ENCODE results near the gene GPC4. TPM values are rescaled to one million over a fixed set of nuclear protein-coding genes. Genes with fewer than 3 reads are reported as not detected.

GPC4 gene
- polyA plus RNA-seq, 2 donors = 1.6 to 4.0 TPM

DNA sequence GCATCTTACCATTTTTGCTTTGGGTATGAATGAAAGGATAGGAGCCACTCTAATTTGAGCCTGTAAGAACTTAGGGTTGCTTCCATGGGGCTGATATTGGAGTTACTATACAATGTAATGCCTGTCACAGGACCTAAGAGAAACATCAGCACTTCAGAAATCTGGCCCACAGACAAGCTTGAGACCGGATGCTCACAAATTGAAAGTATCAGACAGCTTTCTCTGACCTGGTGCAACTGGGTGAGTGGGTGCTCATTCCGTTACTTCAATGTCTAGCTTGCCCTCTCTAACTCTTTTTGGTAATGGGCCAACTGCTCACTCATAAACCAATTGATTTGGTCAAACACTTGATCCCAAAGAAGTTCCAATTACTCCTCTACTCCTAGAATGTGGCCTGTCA is 62.1 kb downstream of the GPC4 start:
- 79 to 97% methylated on average over 2 of the region's 2 CpGs for WGBS, 2 donors
- no peaks in the 10 kb centered on the region for H3K36me3 ChIP-seq (ENCODE audit: control insufficient read depth in 2 of 2, insufficient read depth in 2 of 2, low read length in 1 of 2)
- H3K27ac ChIP-seq (ENCODE audit: low read depth in 2 of 2, low read length in 1 of 2) = no peak overlapping the region
- H3K9me3 ChIP-seq (ENCODE audit: control insufficient read depth in 2 of 2, insufficient read depth in 1 of 2, low read depth in 1 of 2, low read length in 1 of 2) = no peaks in the 10 kb centered on the region
- no peak overlapping the region for H3K4me3 ChIP-seq (ENCODE audit: low read depth in 1 of 2, low read length in 2 of 2)
- H3K27me3 ChIP-seq (ENCODE audit: control insufficient read depth in 1 of 2, insufficient read depth in 2 of 2, low read length in 2 of 2) = no peaks in the 10 kb centered on the region
- H3K4me1 ChIP-seq (ENCODE audit: control insufficient read depth in 2 of 2, insufficient read depth in 2 of 2, low read length in 1 of 2) = no peaks in the 10 kb centered on the region

DNA sequence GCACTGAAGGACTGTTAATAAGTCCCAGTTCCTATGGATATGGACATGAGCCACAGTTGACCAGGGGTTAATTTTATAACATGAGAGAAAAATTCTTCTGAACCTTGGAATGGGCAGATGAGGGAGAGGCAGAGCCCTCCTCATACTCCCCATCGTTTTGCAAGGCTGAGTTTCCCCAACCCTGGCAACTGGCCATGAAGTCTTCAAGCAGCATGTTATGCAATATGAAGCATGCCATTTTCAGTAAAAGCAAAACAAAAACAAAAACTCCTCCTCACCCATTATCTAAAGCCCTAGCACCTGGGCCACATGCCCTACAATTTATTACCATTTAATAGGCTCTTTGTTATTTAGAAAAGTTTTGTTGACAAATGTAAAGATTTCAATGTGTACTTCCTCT is 64.5 kb downstream of the GPC4 start:
- Histone ChIP-seq H3K27ac (ENCODE audit: low read depth in 2 of 2, low read length in 1 of 2) (no peak overlapping the region), H3K36me3 (ENCODE audit: control insufficient read depth in 2 of 2, insufficient read depth in 2 of 2, low read length in 1 of 2) (no peaks in the 10 kb centered on the region), H3K4me3 (ENCODE audit: low read depth in 1 of 2, low read length in 2 of 2) (no peak overlapping the region), H3K9me3 (ENCODE audit: control insufficient read depth in 2 of 2, insufficient read depth in 1 of 2, low read depth in 1 of 2, low read length in 1 of 2) (no peaks in the 10 kb centered on the region), H3K4me1 (ENCODE audit: control insufficient read depth in 2 of 2, insufficient read depth in 2 of 2, low read length in 1 of 2) (no peaks in the 10 kb centered on the region), H3K27me3 (ENCODE audit: control insufficient read depth in 1 of 2, insufficient read depth in 2 of 2, low read length in 2 of 2) (no peaks in the 10 kb centered on the region)
- WGBS, 2 donors = 10 to 14% methylated on average over 1 of the region's 1 CpG

DNA sequence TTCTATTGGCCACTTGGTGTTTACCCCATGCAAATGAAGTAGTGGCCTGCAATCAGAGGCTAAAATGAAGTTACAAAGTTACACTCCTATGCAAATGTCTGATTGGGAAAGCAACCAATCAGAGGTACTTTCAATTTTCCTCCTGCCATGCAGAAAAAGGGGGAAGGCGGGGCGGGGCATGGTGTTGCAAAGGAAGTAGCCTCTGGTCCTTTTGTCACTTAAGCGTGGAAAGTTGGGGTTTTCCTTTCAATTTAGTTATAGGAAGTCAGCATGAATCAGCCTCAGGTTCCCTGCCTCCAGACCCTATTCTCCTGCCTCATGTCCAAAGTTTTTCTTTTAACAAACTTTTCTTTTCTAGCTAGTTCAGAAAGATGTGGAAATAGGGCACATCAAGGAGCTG is 69.3 kb downstream of the GPC4 start:
- no peak overlapping the region for H3K27ac ChIP-seq (ENCODE audit: low read depth in 2 of 2, low read length in 1 of 2)
- no peak overlapping the region for H3K4me3 ChIP-seq (ENCODE audit: low read depth in 1 of 2, low read length in 2 of 2)
- H3K27me3 ChIP-seq (ENCODE audit: control insufficient read depth in 1 of 2, insufficient read depth in 2 of 2, low read length in 2 of 2) = no peaks in the 10 kb centered on the region
- no peaks in the 10 kb centered on the region for H3K9me3 ChIP-seq (ENCODE audit: control insufficient read depth in 2 of 2, insufficient read depth in 1 of 2, low read depth in 1 of 2, low read length in 1 of 2)
- no peaks in the 10 kb centered on the region for H3K36me3 ChIP-seq (ENCODE audit: control insufficient read depth in 2 of 2, insufficient read depth in 2 of 2, low read length in 1 of 2)
- 80 to 83% methylated on average over 3 of the region's 3 CpGs for WGBS, 2 donors
- H3K4me1 ChIP-seq (ENCODE audit: control insufficient read depth in 2 of 2, insufficient read depth in 2 of 2, low read length in 1 of 2) = no peaks in the 10 kb centered on the region

DNA sequence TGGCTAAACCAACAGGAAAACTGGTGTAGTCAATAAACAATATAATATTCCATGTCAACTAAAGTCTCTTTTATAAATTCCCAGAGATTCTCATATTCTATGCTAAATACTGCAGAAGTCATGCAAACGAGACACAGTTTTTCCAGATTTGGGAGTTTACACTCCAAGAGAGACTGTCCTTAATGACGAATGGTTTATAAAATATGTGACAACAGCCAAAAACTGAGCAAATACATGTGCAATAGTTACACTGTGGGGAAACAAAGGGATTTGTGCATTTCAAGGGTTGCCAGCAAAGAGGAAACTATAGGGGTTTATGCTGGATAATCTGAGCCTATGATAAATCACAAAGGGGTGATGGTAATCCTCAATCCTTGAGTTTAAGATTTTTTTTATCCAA is 75.7 kb downstream of the GPC4 start:
- H3K27me3 ChIP-seq (ENCODE audit: control insufficient read depth in 1 of 2, insufficient read depth in 2 of 2, low read length in 2 of 2) = no peaks in the 10 kb centered on the region
- H3K4me1 ChIP-seq (ENCODE audit: control insufficient read depth in 2 of 2, insufficient read depth in 2 of 2, low read length in 1 of 2) = no peaks in the 10 kb centered on the region
- no peak overlapping the region for H3K27ac ChIP-seq (ENCODE audit: low read depth in 2 of 2, low read length in 1 of 2)
- WGBS, 2 donors = 50 to 55% methylated on average over 2 of the region's 2 CpGs
- H3K9me3 ChIP-seq (ENCODE audit: control insufficient read depth in 2 of 2, insufficient read depth in 1 of 2, low read depth in 1 of 2, low read length in 1 of 2) = no peaks in the 10 kb centered on the region
- H3K4me3 ChIP-seq (ENCODE audit: low read depth in 1 of 2, low read length in 2 of 2) = no peak overlapping the region
- H3K36me3 ChIP-seq (ENCODE audit: control insufficient read depth in 2 of 2, insufficient read depth in 2 of 2, low read length in 1 of 2) = no peaks in the 10 kb centered on the region

DNA sequence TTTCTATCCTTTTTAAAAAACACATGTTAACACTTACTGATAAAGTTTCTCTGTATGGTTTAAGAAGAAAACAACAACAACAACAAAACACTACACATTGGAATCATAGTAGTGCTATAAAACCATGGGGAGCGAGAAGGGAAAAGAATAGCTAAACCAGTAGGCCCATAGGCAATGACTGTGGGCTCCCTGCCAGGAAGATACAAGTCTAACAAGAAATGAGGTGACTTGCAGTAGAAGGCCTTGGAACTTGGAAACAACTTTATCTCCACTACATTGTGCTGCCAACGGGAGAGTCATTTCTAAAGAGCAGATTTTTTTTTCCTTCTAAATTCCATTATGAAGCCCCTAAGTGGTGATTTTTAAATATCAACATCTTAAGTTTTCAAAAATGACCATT is 78.0 kb downstream of the GPC4 start:
- H3K4me1 ChIP-seq (ENCODE audit: control insufficient read depth in 2 of 2, insufficient read depth in 2 of 2, low read length in 1 of 2) = no peaks in the 10 kb centered on the region
- H3K36me3 ChIP-seq (ENCODE audit: control insufficient read depth in 2 of 2, insufficient read depth in 2 of 2, low read length in 1 of 2) = no peaks in the 10 kb centered on the region
- H3K27ac ChIP-seq (ENCODE audit: low read depth in 2 of 2, low read length in 1 of 2) = no peak overlapping the region
- no peak overlapping the region for H3K4me3 ChIP-seq (ENCODE audit: low read depth in 1 of 2, low read length in 2 of 2)
- WGBS, 2 donors = 37 to 44% methylated on average over 2 of the region's 2 CpGs
- H3K9me3 ChIP-seq (ENCODE audit: control insufficient read depth in 2 of 2, insufficient read depth in 1 of 2, low read depth in 1 of 2, low read length in 1 of 2) = no peaks in the 10 kb centered on the region
- H3K27me3 ChIP-seq (ENCODE audit: control insufficient read depth in 1 of 2, insufficient read depth in 2 of 2, low read length in 2 of 2) = no peaks in the 10 kb centered on the region

DNA sequence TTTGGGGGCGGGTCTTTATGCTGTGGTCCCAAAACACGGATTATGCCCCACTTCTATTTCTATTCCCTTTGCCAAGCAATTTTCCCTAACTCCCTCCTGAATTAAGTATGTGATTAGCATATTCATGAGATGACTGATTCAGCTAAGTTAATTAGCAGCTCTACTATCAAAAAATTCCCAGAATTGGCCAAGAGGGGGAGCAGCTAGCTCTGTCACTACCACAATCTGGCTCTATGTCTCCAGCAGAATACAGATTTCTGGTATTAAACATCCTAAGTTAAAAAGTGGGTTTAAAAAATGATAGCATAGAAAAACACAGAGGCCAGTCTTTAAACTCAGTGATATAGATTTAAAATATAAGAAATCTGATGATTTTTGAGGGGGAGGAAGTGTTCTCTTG is 80.3 kb downstream of the GPC4 start:
- 38 to 55% methylated on average over 2 of the region's 2 CpGs for WGBS, 2 donors
- Histone ChIP-seq H3K36me3 (ENCODE audit: control insufficient read depth in 2 of 2, insufficient read depth in 2 of 2, low read length in 1 of 2) (no peaks in the 10 kb centered on the region), H3K27ac (ENCODE audit: low read depth in 2 of 2, low read length in 1 of 2) (no peak overlapping the region), H3K27me3 (ENCODE audit: control insufficient read depth in 1 of 2, insufficient read depth in 2 of 2, low read length in 2 of 2) (no peaks in the 10 kb centered on the region), H3K4me1 (ENCODE audit: control insufficient read depth in 2 of 2, insufficient read depth in 2 of 2, low read length in 1 of 2) (no peaks in the 10 kb centered on the region), H3K9me3 (ENCODE audit: control insufficient read depth in 2 of 2, insufficient read depth in 1 of 2, low read depth in 1 of 2, low read length in 1 of 2) (no peaks in the 10 kb centered on the region), H3K4me3 (ENCODE audit: low read depth in 1 of 2, low read length in 2 of 2) (no peak overlapping the region)

DNA sequence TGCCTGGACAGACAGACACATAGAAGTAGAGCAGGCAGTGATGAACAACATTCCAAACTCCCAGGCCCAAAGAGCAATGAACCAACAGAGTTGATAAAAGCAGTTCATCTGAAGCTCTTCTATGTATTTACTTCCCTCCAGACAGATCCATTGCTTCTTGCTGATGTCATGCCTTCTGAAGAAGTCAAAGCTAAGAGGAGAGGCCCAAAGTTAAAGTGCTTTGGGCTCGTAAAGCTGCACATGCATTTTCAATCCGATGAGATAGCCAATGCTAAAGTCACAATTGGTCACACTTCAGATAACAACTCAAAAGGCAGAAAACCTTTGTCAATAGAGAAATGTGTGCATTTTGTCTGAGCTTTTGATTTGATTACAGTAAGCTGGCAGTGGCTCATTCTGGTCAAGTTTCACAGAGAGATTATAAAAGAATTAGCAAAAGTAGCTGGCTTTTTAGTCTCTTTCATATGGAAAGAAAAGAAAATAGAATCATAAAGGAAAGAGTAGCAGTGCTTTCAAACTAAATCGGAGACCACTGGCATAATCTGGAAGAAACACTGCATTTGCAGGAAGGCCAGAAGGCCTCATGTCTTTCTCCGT is 82.0 kb downstream of the GPC4 start:
- Histone ChIP-seq H3K27ac (ENCODE audit: low read depth in 2 of 2, low read length in 1 of 2) (no peak overlapping the region), H3K9me3 (ENCODE audit: control insufficient read depth in 2 of 2, insufficient read depth in 1 of 2, low read depth in 1 of 2, low read length in 1 of 2) (no peaks in the 10 kb centered on the region), H3K36me3 (ENCODE audit: control insufficient read depth in 2 of 2, insufficient read depth in 2 of 2, low read length in 1 of 2) (no peaks in the 10 kb centered on the region), H3K4me3 (ENCODE audit: low read depth in 1 of 2, low read length in 2 of 2) (no peak overlapping the region), H3K4me1 (ENCODE audit: control insufficient read depth in 2 of 2, insufficient read depth in 2 of 2, low read length in 1 of 2) (no peaks in the 10 kb centered on the region), H3K27me3 (ENCODE audit: control insufficient read depth in 1 of 2, insufficient read depth in 2 of 2, low read length in 2 of 2) (no peaks in the 10 kb centered on the region)
- WGBS, 2 donors = 72 to 76% methylated on average over 4 of the region's 4 CpGs

DNA sequence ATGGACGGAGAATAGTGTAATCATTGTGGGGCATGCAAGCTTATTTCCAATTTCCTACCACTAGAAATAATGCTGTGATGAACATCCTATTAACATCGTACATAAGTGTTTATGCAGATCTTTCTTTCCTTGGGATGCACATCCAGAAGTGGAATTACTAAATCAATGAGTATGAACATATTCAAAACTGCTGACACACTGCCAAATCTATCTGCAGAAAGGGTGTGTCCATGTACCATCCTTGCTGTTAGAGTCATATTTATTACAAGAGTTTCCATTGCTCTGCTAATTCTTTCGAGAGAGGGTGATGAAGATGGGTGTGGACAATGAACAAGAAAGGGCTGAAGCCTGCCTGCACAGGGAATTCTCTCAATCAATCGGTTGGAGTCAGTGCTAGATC is 82.6 kb downstream of the GPC4 start:
- Histone ChIP-seq H3K9me3 (ENCODE audit: control insufficient read depth in 2 of 2, insufficient read depth in 1 of 2, low read depth in 1 of 2, low read length in 1 of 2) (no peaks in the 10 kb centered on the region), H3K27me3 (ENCODE audit: control insufficient read depth in 1 of 2, insufficient read depth in 2 of 2, low read length in 2 of 2) (no peaks in the 10 kb centered on the region), H3K4me3 (ENCODE audit: low read depth in 1 of 2, low read length in 2 of 2) (no peak overlapping the region), H3K36me3 (ENCODE audit: control insufficient read depth in 2 of 2, insufficient read depth in 2 of 2, low read length in 1 of 2) (no peaks in the 10 kb centered on the region), H3K4me1 (ENCODE audit: control insufficient read depth in 2 of 2, insufficient read depth in 2 of 2, low read length in 1 of 2) (no peaks in the 10 kb centered on the region), H3K27ac (ENCODE audit: low read depth in 2 of 2, low read length in 1 of 2) (no peak overlapping the region)
- WGBS, 2 donors = 70 to 72% methylated on average over 4 of the region's 4 CpGs

DNA sequence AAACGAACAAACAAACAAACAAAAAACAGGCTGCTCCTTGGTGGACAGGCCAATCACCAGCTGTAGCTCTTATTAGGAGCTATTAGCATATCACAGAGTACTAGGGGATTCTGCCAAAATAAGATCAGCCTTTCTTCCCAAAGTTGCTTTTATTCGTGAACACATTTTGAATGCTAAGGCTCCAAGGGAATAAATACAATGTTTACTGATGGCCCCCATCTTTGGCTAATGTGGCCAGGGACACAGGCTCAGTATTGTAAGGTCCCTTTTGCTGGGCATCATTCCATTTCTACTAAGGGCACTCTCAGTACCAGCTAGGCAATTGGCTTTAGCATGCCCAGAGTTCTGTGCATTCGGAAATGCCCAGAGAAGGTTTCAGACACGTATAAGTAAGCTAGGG is 84.3 kb downstream of the GPC4 start:
- WGBS, 2 donors = 82 to 87% methylated on average over 3 to 4 of the region's 4 CpGs
- Histone ChIP-seq H3K9me3 (ENCODE audit: control insufficient read depth in 2 of 2, insufficient read depth in 1 of 2, low read depth in 1 of 2, low read length in 1 of 2) (no peaks in the 10 kb centered on the region), H3K27ac (ENCODE audit: low read depth in 2 of 2, low read length in 1 of 2) (no peak overlapping the region), H3K4me3 (ENCODE audit: low read depth in 1 of 2, low read length in 2 of 2) (no peak overlapping the region), H3K27me3 (ENCODE audit: control insufficient read depth in 1 of 2, insufficient read depth in 2 of 2, low read length in 2 of 2) (peaks cover 0 to 3% of the 10 kb centered on the region in 2 donors), H3K36me3 (ENCODE audit: control insufficient read depth in 2 of 2, insufficient read depth in 2 of 2, low read length in 1 of 2) (no peaks in the 10 kb centered on the region), H3K4me1 (ENCODE audit: control insufficient read depth in 2 of 2, insufficient read depth in 2 of 2, low read length in 1 of 2) (no peaks in the 10 kb centered on the region)

DNA sequence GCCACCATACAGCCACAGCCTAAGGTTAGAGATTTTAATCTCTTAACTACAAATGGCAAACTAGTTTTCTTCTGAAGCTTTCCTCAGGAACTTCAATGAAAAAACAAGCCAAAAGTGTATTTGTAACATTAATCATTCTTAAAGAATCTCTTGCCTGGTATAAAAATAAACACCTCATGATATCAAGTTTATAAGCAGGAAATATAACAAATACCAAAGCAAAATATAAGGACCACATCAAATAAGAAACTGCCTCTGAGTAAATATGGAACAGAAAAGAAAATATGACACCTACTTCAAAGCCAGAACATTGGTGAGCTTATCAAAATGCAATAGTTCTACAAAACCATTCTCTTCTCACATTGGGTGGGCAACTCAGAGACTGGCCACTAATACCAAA is 89.9 kb downstream of the GPC4 start:
- Histone ChIP-seq H3K9me3 (ENCODE audit: control insufficient read depth in 2 of 2, insufficient read depth in 1 of 2, low read depth in 1 of 2, low read length in 1 of 2) (no peaks in the 10 kb centered on the region), H3K27me3 (ENCODE audit: control insufficient read depth in 1 of 2, insufficient read depth in 2 of 2, low read length in 2 of 2) (peaks cover 0 to 3% of the 10 kb centered on the region in 2 donors), H3K4me3 (ENCODE audit: low read depth in 1 of 2, low read length in 2 of 2) (no peak overlapping the region), H3K36me3 (ENCODE audit: control insufficient read depth in 2 of 2, insufficient read depth in 2 of 2, low read length in 1 of 2) (no peaks in the 10 kb centered on the region), H3K27ac (ENCODE audit: low read depth in 2 of 2, low read length in 1 of 2) (no peak overlapping the region), H3K4me1 (ENCODE audit: control insufficient read depth in 2 of 2, insufficient read depth in 2 of 2, low read length in 1 of 2) (no peaks in the 10 kb centered on the region)
